HEK293 (cell line): Measurements from ENCODE around the gene PROSER3.

ENCODE experiments used
- CTCF ChIA-PET: fragments of 350-600 bp; formaldehyde crosslinking; extraction: SDS; loops from one replicate; lab custom pipeline; 2021; ENCODE audit warnings: antibody characterized with exemption; lab: Yijun Ruan, JAX
- POLR2A ChIA-PET: fragments of 300-600 bp; formaldehyde crosslinking; extraction: SDS; loops from one replicate; lab custom pipeline; 2020; ENCODE audit warnings: antibody characterized with exemption, inconsistent platforms; lab: Yijun Ruan, JAX
- H3K27ac ChIP-seq: fragments of 200-500 bp; sonication (Bioruptor generic); 2 replicates; pipeline ENCODE4 v1.5.1; 2014; ENCODE audit warnings: low read depth, low read length, control low read depth, inconsistent platforms; ENCODE audit errors: extremely low read depth
- H3K36me3 ChIP-seq, 2 experiments: fragments of 200-500 bp in 1 of 2; sonication (Bioruptor generic) in 1 of 2; 1 replicate in 1 of 2; 2 replicates in 1 of 2; pipeline ENCODE4 v1.5.1; 2014 to 2017; ENCODE audit warnings: inconsistent platforms in 2 of 2, low read length in 2 of 2; ENCODE audit not compliant: control insufficient read depth in 2 of 2, insufficient read depth in 1 of 2
- H3K4me1 ChIP-seq: fragments of 200-500 bp; sonication (Bioruptor generic); 2 replicates; pipeline ENCODE4 v1.5.1; 2014; ENCODE audit warnings: mild to moderate bottlenecking, low read length, inconsistent platforms; ENCODE audit not compliant: control insufficient read depth, insufficient read depth
- H3K4me3 ChIP-seq: 2 replicates; pipeline ENCODE4 v1.5.1; 2011; ENCODE audit warnings: low read depth, mild to moderate bottlenecking, control low read depth, low read length, moderate library complexity
- H3K9me3 ChIP-seq: fragments of 200-500 bp; sonication (Bioruptor generic); 2 replicates; pipeline ENCODE4 v1.5.1; 2014; ENCODE audit warnings: low read depth, low read length, inconsistent platforms; ENCODE audit not compliant: control insufficient read depth, insufficient read depth
- BCL11A ChIP-seq: fragments of 450-650 bp; formaldehyde crosslinking; IDR thresholded peaks from 2 replicates; pipeline ENCODE4 v1.5.1; 2016; ENCODE audit warnings: low read depth, missing biosample characterization, missing genetic modification characterization
- BCL11B ChIP-seq: fragments of 450-650 bp; formaldehyde crosslinking; IDR thresholded peaks from 2 replicates; pipeline ENCODE4 v1.5.1; 2016; ENCODE audit warnings: low read depth, missing biosample characterization, missing genetic modification characterization
- EGR2 ChIP-seq: fragments of 450-650 bp; formaldehyde crosslinking; IDR thresholded peaks from 2 replicates; pipeline ENCODE4 v1.5.1; 2016; ENCODE audit warnings: low read depth, missing biosample characterization, missing genetic modification characterization
- GLIS2 ChIP-seq: fragments of 450-650 bp; formaldehyde crosslinking; IDR thresholded peaks from 2 replicates; pipeline ENCODE4 v1.5.1; 2016; ENCODE audit warnings: missing biosample characterization, missing genetic modification characterization
- KLF1 ChIP-seq: fragments of 450-650 bp; formaldehyde crosslinking; IDR thresholded peaks from 2 replicates; pipeline ENCODE4 v1.5.1; 2016; ENCODE audit warnings: missing biosample characterization, missing genetic modification characterization
- MEIS1 ChIP-seq: sonication (generic); formaldehyde crosslinking; IDR thresholded peaks from 2 replicates; pipeline ENCODE4 v1.8.1; 2022; ENCODE audit warnings: missing genetic modification reagents, mild to moderate bottlenecking, borderline replicate concordance
- MZF1 ChIP-seq: fragments of 450-650 bp; formaldehyde crosslinking; IDR thresholded peaks from 2 replicates; pipeline ENCODE4 v1.5.1; 2017; ENCODE audit warnings: missing biosample characterization, missing genetic modification characterization, borderline replicate concordance
- OSR2 ChIP-seq: fragments of 450-650 bp; formaldehyde crosslinking; IDR thresholded peaks from 2 replicates; pipeline ENCODE4 v1.5.1; 2016; ENCODE audit warnings: missing biosample characterization, missing genetic modification characterization
- OVOL3 ChIP-seq: fragments of 450-650 bp; formaldehyde crosslinking; IDR thresholded peaks from 2 replicates; pipeline ENCODE4 v1.5.1; 2016; ENCODE audit warnings: missing biosample characterization, missing genetic modification characterization
- SP2 ChIP-seq: fragments of 450-650 bp; formaldehyde crosslinking; IDR thresholded peaks from 2 replicates; pipeline ENCODE4 v1.5.1; 2016; ENCODE audit warnings: missing biosample characterization, missing genetic modification characterization
- ZBTB48 ChIP-seq: fragments of 450-650 bp; formaldehyde crosslinking; IDR thresholded peaks from 2 replicates; pipeline ENCODE4 v1.5.1; 2016; ENCODE audit warnings: missing biosample characterization, missing genetic modification characterization
- ZIC2 ChIP-seq: fragments of 450-650 bp; formaldehyde crosslinking; IDR thresholded peaks from 2 replicates; pipeline ENCODE4 v1.5.1; 2016; ENCODE audit warnings: missing biosample characterization, missing genetic modification characterization
- ZNF146 ChIP-seq: fragments of 450-650 bp; formaldehyde crosslinking; IDR thresholded peaks from 2 replicates; pipeline ENCODE4 v1.5.1; 2016; ENCODE audit warnings: missing biosample characterization, missing genetic modification characterization
- ZNF169 ChIP-seq: fragments of 450-650 bp; formaldehyde crosslinking; IDR thresholded peaks from 2 replicates; pipeline ENCODE4 v1.5.1; 2016; ENCODE audit warnings: missing biosample characterization, missing genetic modification characterization
- ZNF175 ChIP-seq: fragments of 450-650 bp; formaldehyde crosslinking; IDR thresholded peaks from 2 replicates; pipeline ENCODE4 v1.5.1; 2016; ENCODE audit warnings: missing biosample characterization, missing genetic modification characterization
- ZNF24 ChIP-seq: fragments of 450-650 bp; formaldehyde crosslinking; IDR thresholded peaks from 2 replicates; pipeline ENCODE4 v1.5.1; 2016; ENCODE audit warnings: missing biosample characterization, missing genetic modification characterization
- ZNF248 ChIP-seq: fragments of 450-650 bp; formaldehyde crosslinking; IDR thresholded peaks from 2 replicates; pipeline ENCODE4 v1.5.1; 2017; ENCODE audit warnings: missing biosample characterization, missing genetic modification characterization
- ZNF266 ChIP-seq: fragments of 450-650 bp; formaldehyde crosslinking; IDR thresholded peaks from 2 replicates; pipeline ENCODE4 v1.5.1; 2016; ENCODE audit warnings: missing biosample characterization, missing genetic modification characterization, low read depth
- ZNF311 ChIP-seq: fragments of 450-650 bp; formaldehyde crosslinking; IDR thresholded peaks from 2 replicates; pipeline ENCODE4 v1.5.1; 2017; ENCODE audit warnings: missing biosample characterization, missing genetic modification characterization, borderline replicate concordance
- ZNF324 ChIP-seq: fragments of 450-650 bp; formaldehyde crosslinking; IDR thresholded peaks from 2 replicates; pipeline ENCODE4 v1.5.1; 2016; ENCODE audit warnings: missing biosample characterization, missing genetic modification characterization
- ZNF394 ChIP-seq: fragments of 450-650 bp; formaldehyde crosslinking; IDR thresholded peaks from 2 replicates; pipeline ENCODE4 v1.5.1; 2016; ENCODE audit warnings: missing biosample characterization, missing genetic modification characterization, mild to moderate bottlenecking, moderate library complexity, borderline replicate concordance
- ZNF558 ChIP-seq: fragments of 450-650 bp; formaldehyde crosslinking; IDR thresholded peaks from 2 replicates; pipeline ENCODE4 v1.5.1; 2016; ENCODE audit warnings: missing biosample characterization, missing genetic modification characterization
- ZNF571 ChIP-seq: fragments of 450-650 bp; formaldehyde crosslinking; IDR thresholded peaks from 2 replicates; pipeline ENCODE4 v1.5.0; 2017; ENCODE audit warnings: missing biosample characterization, missing genetic modification characterization
- ZNF626 ChIP-seq: fragments of 450-650 bp; sonication (Bioruptor Pico); formaldehyde crosslinking; IDR thresholded peaks from 2 replicates; pipeline ENCODE4 v1.5.1; 2018; ENCODE audit warnings: missing biosample characterization, missing genetic modification characterization, inconsistent platforms
- ZNF670 ChIP-seq: fragments of 450-650 bp; formaldehyde crosslinking; IDR thresholded peaks from 2 replicates; pipeline ENCODE4 v1.5.1; 2016; ENCODE audit warnings: missing biosample characterization, missing genetic modification characterization, low read depth
- ZNF792 ChIP-seq: fragments of 450-650 bp; formaldehyde crosslinking; IDR thresholded peaks from 2 replicates; pipeline ENCODE4 v1.5.1; 2016; ENCODE audit warnings: missing biosample characterization, missing genetic modification characterization
- ZNF837 ChIP-seq: fragments of 450-650 bp; formaldehyde crosslinking; IDR thresholded peaks from 2 replicates; pipeline ENCODE4 v1.5.1; 2016; ENCODE audit warnings: missing biosample characterization, missing genetic modification characterization
- TF ChIP-seq, protein P1 (sequence below): fragments of 450-650 bp; formaldehyde crosslinking; IDR thresholded peaks from 2 replicates; pipeline ENCODE4 v1.5.1; 2016; ENCODE audit warnings: missing biosample characterization, missing genetic modification characterization
- TF ChIP-seq, protein P2 (sequence below): fragments of 450-650 bp; formaldehyde crosslinking; IDR thresholded peaks from 2 replicates; pipeline ENCODE4 v1.5.1; 2017; ENCODE audit warnings: missing biosample characterization, missing genetic modification characterization
- TF ChIP-seq, protein P3 (sequence below): fragments of 450-650 bp; IDR thresholded peaks from 2 replicates; pipeline ENCODE4 v1.5.1; 2018; ENCODE audit warnings: missing biosample characterization, missing genetic modification characterization
- TF ChIP-seq, protein P4 (sequence below): fragments of 450-650 bp; formaldehyde crosslinking; IDR thresholded peaks from 2 replicates; pipeline ENCODE4 v1.5.1; 2016; ENCODE audit warnings: missing biosample characterization, missing genetic modification characterization
- TF ChIP-seq, protein P5 (sequence below): fragments of 450-650 bp; formaldehyde crosslinking; IDR thresholded peaks from 2 replicates; pipeline ENCODE4 v1.5.1; 2016; ENCODE audit warnings: missing biosample characterization, missing genetic modification characterization

PROSER3 gene

DNA sequence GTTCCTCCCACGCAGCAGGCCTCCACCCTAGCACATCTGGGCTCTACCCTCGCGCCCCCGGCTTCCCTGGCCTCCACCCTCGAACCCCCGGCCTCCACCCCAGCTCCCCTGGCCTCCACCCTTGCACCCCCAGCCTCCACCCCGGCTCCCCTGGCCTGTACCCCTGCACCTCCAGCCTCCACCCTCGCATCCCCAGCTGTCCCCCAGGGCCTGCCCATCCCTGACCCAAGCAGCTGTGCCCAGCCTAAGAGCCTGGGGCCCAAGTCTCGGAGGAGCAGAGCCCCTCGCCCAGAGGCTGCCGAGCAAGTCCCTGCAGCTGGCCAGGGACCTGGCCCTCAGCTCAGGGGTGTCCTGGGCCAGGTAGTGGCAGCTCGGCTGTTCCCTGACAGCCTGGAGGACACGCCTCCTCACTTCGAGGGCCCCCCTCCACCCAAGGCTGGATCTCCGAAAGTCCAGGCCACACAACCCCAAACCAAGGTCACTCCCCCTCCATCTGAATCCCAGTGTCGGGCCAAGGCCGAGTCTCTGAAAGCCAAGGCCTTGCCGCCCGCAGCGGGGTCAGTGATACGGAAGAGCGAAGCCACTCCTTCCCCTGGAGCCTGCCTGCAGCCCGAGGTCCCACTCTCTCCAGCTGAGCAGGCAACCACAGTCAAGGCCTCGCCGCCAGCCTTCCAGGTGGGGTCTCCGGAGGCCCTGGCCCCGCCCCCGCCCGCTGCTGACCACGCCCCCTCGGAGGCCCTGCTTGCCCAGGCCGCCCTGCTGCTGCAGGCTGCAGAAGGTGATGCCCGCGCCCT lies 9.5 kb downstream of the PROSER3 start:
- CTCF ChIA-PET: no interaction called here
- Histone ChIP-seq H3K27ac (0 out of 2 replicates have a peak overlapping the region, but pooled peaks have one; percentile 37), H3K9me3 (no peaks in the 10 kb centered on the region), H3K4me1 (peaks cover 7% of the 10 kb centered on the region; the same call in 1 of the 2 replicates), H3K4me3 (no peak overlapping the region), H3K36me3 (peaks cover 53 to 85% of the 10 kb centered on the region in 2 experiments)
- POLR2A ChIA-PET: interaction anchor here (0.6 to 3.7 kb wide), 6 partner anchors 9 to 1410 kb away, joined by 3 to 26 read pairs (median 4); partner anchors contain the start of genes HSPB6, LIN37 and PROSER3
- no peak for TF ChIP-seq OSR2 (tag by site-specific recombination)
- TF ChIP-seq, protein P1, sequence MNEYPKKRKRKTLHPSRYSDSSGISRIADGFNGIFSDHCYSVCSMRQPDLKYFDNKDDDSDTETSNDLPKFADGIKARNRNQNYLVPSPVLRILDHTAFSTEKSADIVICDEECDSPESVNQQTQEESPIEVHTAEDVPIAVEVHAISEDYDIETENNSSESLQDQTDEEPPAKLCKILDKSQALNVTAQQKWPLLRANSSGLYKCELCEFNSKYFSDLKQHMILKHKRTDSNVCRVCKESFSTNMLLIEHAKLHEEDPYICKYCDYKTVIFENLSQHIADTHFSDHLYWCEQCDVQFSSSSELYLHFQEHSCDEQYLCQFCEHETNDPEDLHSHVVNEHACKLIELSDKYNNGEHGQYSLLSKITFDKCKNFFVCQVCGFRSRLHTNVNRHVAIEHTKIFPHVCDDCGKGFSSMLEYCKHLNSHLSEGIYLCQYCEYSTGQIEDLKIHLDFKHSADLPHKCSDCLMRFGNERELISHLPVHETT (tag by site-specific recombination): no peak
- no peak for TF ChIP-seq ZNF175
- TF ChIP-seq ZNF571 (tag by site-specific recombination): no peak
- TF ChIP-seq OVOL3 (tag by site-specific recombination): no peak
- no peak for TF ChIP-seq ZNF670 (tag by site-specific recombination)
- TF ChIP-seq, protein P2, sequence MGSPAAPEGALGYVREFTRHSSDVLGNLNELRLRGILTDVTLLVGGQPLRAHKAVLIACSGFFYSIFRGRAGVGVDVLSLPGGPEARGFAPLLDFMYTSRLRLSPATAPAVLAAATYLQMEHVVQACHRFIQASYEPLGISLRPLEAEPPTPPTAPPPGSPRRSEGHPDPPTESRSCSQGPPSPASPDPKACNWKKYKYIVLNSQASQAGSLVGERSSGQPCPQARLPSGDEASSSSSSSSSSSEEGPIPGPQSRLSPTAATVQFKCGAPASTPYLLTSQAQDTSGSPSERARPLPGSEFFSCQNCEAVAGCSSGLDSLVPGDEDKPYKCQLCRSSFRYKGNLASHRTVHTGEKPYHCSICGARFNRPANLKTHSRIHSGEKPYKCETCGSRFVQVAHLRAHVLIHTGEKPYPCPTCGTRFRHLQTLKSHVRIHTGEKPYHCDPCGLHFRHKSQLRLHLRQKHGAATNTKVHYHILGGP (tag by site-specific recombination): no peak
- no peak for TF ChIP-seq ZNF626 (tag by site-specific recombination)
- TF ChIP-seq KLF1: peak; percentile 59
- TF ChIP-seq, protein P3, sequence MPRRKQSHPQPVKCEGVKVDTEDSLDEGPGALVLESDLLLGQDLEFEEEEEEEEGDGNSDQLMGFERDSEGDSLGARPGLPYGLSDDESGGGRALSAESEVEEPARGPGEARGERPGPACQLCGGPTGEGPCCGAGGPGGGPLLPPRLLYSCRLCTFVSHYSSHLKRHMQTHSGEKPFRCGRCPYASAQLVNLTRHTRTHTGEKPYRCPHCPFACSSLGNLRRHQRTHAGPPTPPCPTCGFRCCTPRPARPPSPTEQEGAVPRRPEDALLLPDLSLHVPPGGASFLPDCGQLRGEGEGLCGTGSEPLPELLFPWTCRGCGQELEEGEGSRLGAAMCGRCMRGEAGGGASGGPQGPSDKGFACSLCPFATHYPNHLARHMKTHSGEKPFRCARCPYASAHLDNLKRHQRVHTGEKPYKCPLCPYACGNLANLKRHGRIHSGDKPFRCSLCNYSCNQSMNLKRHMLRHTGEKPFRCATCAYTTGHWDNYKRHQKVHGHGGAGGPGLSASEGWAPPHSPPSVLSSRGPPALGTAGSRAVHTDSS (tag by site-specific recombination): no peak
- TF ChIP-seq, protein P4, sequence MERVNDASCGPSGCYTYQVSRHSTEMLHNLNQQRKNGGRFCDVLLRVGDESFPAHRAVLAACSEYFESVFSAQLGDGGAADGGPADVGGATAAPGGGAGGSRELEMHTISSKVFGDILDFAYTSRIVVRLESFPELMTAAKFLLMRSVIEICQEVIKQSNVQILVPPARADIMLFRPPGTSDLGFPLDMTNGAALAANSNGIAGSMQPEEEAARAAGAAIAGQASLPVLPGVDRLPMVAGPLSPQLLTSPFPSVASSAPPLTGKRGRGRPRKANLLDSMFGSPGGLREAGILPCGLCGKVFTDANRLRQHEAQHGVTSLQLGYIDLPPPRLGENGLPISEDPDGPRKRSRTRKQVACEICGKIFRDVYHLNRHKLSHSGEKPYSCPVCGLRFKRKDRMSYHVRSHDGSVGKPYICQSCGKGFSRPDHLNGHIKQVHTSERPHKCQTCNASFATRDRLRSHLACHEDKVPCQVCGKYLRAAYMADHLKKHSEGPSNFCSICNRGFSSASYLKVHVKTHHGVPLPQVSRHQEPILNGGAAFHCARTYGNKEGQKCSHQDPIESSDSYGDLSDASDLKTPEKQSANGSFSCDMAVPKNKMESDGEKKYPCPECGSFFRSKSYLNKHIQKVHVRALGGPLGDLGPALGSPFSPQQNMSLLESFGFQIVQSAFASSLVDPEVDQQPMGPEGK (tag by site-specific recombination): no peak
- TF ChIP-seq ZNF837: no peak
- TF ChIP-seq, protein P5, sequence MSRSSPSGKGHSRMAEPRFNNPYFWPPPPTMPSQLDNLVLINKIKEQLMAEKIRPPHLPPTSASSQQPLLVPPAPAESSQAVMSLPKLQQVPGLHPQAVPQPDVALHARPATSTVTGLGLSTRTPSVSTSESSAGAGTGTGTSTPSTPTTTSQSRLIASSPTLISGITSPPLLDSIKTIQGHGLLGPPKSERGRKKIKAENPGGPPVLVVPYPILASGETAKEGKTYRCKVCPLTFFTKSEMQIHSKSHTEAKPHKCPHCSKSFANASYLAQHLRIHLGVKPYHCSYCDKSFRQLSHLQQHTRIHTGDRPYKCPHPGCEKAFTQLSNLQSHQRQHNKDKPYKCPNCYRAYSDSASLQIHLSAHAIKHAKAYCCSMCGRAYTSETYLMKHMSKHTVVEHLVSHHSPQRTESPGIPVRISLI: no peak
- TF ChIP-seq ZNF558: no peak
- TF ChIP-seq ZIC2 (tag by site-specific recombination): no peak
- TF ChIP-seq ZBTB48: no peak
- no peak for TF ChIP-seq BCL11A (tag by site-specific recombination)
- TF ChIP-seq ZNF324: no peak
- no peak for TF ChIP-seq ZNF169
- TF ChIP-seq SP2: peak; percentile 28; the same call in 1 of the 2 replicates
- TF ChIP-seq MEIS1 (CRISPR knock-in tag): no peak
- TF ChIP-seq ZNF146 (tag by site-specific recombination): no peak
- no peak for TF ChIP-seq BCL11B (tag by site-specific recombination)
- no peak for TF ChIP-seq ZNF394
- TF ChIP-seq ZNF266 (tag by site-specific recombination): no peak
- TF ChIP-seq ZNF311 (tag by site-specific recombination): no peak
- no peak for TF ChIP-seq ZNF248
- no peak for TF ChIP-seq ZNF792
- TF ChIP-seq GLIS2 (tag by site-specific recombination): peak; percentile 52
- TF ChIP-seq ZNF24 (tag by site-specific recombination): no peak
- no peak for TF ChIP-seq MZF1 (tag by site-specific recombination)
- peak; percentile 90 for TF ChIP-seq EGR2 (tag by site-specific recombination)
